HepG2 (cell line): ENCODE measurements around the gene SLC8B1. TPM values are rescaled to one million over a fixed set of nuclear protein-coding genes. Genes with fewer than 3 reads are reported as not detected.

Experiments used
- ELF3 ChIP-seq: IDR thresholded peaks from 2 replicates; pipeline ENCODE4 v1.6.1; 2016; ENCODE audit warnings: missing genetic modification reagents, missing compliant biosample characterization
- MATR3 ChIP-seq: sonication (generic); formaldehyde crosslinking; IDR thresholded peaks from 2 replicates; pipeline ENCODE4 v1.4.0; 2020; ENCODE audit warnings: missing genetic modification reagents
- MIER2 ChIP-seq: IDR thresholded peaks from 2 replicates; pipeline ENCODE4 v1.6.1; 2016; ENCODE audit warnings: missing biosample characterization, missing genetic modification reagents
- MTA3 ChIP-seq: sonication (generic); formaldehyde crosslinking; IDR thresholded peaks from 2 replicates; pipeline ENCODE4 v1.4.0; 2020; ENCODE audit warnings: missing genetic modification reagents
- MYC ChIP-seq: sonication (generic); formaldehyde crosslinking; IDR thresholded peaks from 2 replicates; pipeline ENCODE4 v1.9.0; 2021; ENCODE audit warnings: missing genetic modification reagents, borderline replicate concordance
- NAIF1 ChIP-seq: sonication (generic); formaldehyde crosslinking; IDR thresholded peaks from 2 replicates; pipeline ENCODE4 v1.5.0; 2020; ENCODE audit warnings: mild to moderate bottlenecking, missing genetic modification reagents, borderline replicate concordance
- NONO ChIP-seq, 2 experiments: fragments of 450-650 bp in 1 of 2; sonication (generic) in 1 of 2; formaldehyde crosslinking in 1 of 2; IDR thresholded peaks in 1 of 2; conservative IDR thresholded peaks in 1 of 2; 2 replicates each; pipeline versions ENCODE4 v1.6.1 to v1.8.0; 2017 to 2022; ENCODE audit warnings: mild to moderate bottlenecking in 1 of 2, missing genetic modification reagents in 1 of 2, moderate library complexity in 1 of 2
- NR2F2 ChIP-seq: IDR thresholded peaks from 2 replicates; pipeline ENCODE4 v1.6.1; 2012; ENCODE audit warnings: low read depth, inconsistent platforms, borderline replicate concordance
- PLRG1 ChIP-seq: fragments of 450-650 bp; conservative IDR thresholded peaks from 2 replicates; pipeline ENCODE4 v1.6.1; 2016
- RELA ChIP-seq: sonication (generic); formaldehyde crosslinking; IDR thresholded peaks from 2 replicates; pipeline ENCODE4 v1.4.0; 2020; ENCODE audit warnings: missing genetic modification reagents
- SNAPC2 ChIP-seq: sonication (generic); formaldehyde crosslinking; IDR thresholded peaks from 2 replicates; pipeline ENCODE4 v1.8.1; 2022; ENCODE audit warnings: mild to moderate bottlenecking, missing genetic modification reagents
- SP2 ChIP-seq: sonication (generic); formaldehyde crosslinking; IDR thresholded peaks from 2 replicates; pipeline ENCODE4 v1.5.1; 2020; ENCODE audit warnings: mild to moderate bottlenecking, missing genetic modification reagents
- ZIK1 ChIP-seq: sonication (generic); formaldehyde crosslinking; IDR thresholded peaks from 2 replicates; pipeline ENCODE4 v1.5.0; 2020; ENCODE audit warnings: mild to moderate bottlenecking, low read depth, missing genetic modification reagents, borderline replicate concordance
- ZKSCAN1 ChIP-seq: fragments of 150-350 bp; IDR thresholded peaks from 2 replicates; pipeline ENCODE4 v1.6.1; 2014; ENCODE audit warnings: low read length
- ZNF263 ChIP-seq: sonication (generic); formaldehyde crosslinking; IDR thresholded peaks from 2 replicates; pipeline ENCODE4 v1.4.0; 2020; ENCODE audit warnings: missing genetic modification reagents
- ZNF30 ChIP-seq: sonication (generic); formaldehyde crosslinking; IDR thresholded peaks from 2 replicates; pipeline ENCODE4 v1.5.0; 2020; ENCODE audit warnings: mild to moderate bottlenecking, missing genetic modification reagents
- ZNF607 ChIP-seq: sonication (generic); formaldehyde crosslinking; IDR thresholded peaks from 2 replicates; pipeline ENCODE4 v1.5.1; 2020; ENCODE audit warnings: missing genetic modification reagents, mild to moderate bottlenecking, borderline replicate concordance
- ZNF672 ChIP-seq: sonication (generic); formaldehyde crosslinking; IDR thresholded peaks from 2 replicates; pipeline ENCODE4 v1.8.1; 2022; ENCODE audit warnings: missing genetic modification reagents
- ZNF724P ChIP-seq: sonication (generic); formaldehyde crosslinking; IDR thresholded peaks from 2 replicates; pipeline ENCODE4 v1.8.0; 2022; ENCODE audit warnings: missing genetic modification reagents, borderline replicate concordance
- ZNF747 ChIP-seq: sonication (generic); formaldehyde crosslinking; IDR thresholded peaks from 2 replicates; pipeline ENCODE4 v1.8.1; 2023; ENCODE audit warnings: missing genetic modification reagents, mild to moderate bottlenecking, borderline replicate concordance
- ZNF768 ChIP-seq: sonication (generic); formaldehyde crosslinking; IDR thresholded peaks from 2 replicates; pipeline ENCODE4 v1.4.0; 2020; ENCODE audit warnings: missing genetic modification reagents
- ZNF790 ChIP-seq: sonication (generic); formaldehyde crosslinking; IDR thresholded peaks from 2 replicates; pipeline ENCODE4 v1.8.0; 2022; ENCODE audit warnings: missing genetic modification reagents, mild to moderate bottlenecking, borderline replicate concordance
- ZNF792 ChIP-seq: IDR thresholded peaks from 2 replicates; pipeline ENCODE4 v1.6.1; 2016
- ZSCAN30 ChIP-seq: sonication (generic); formaldehyde crosslinking; IDR thresholded peaks from 2 replicates; pipeline ENCODE4 v1.5.0; 2020; ENCODE audit warnings: mild to moderate bottlenecking, missing genetic modification reagents
- polyA plus RNA-seq, 8 experiments: library from polyadenylated mRNA; depleted of rRNA in 3 of 8; stranded (reverse) in 7 of 8; unstranded in 1 of 8; fragments of >200 nt; fragmentation: Illumina TruSeq in 4 of 8; extraction: Trizol in 4 of 8; gene quantifications; 2 replicates each; pipeline versions ENCODE4 v1.2.1 to v1.2.3, GENCODE V29; 2011 to 2016; ENCODE audit warnings: low read depth in 4 of 8, missing spikeins in 1 of 8, mixed read lengths in 1 of 8; ENCODE audit not compliant: insufficient read depth in 1 of 8
- total RNA-seq, 5 experiments: library from RNA; depleted of rRNA; stranded (reverse); fragments of >200 nt; fragmentation: Illumina TruSeq; extraction: Trizol; gene quantifications; 2 replicates each; pipeline ENCODE4 v1.2.3, GENCODE V29; 2016; ENCODE audit warnings: low read depth in 1 of 5
- TF ChIP-seq, protein P1 (sequence below): IDR thresholded peaks from 2 replicates; pipeline ENCODE4 v1.6.1; 2018; ENCODE audit warnings: missing genetic modification reagents, mild to moderate bottlenecking, missing compliant biosample characterization
- TF ChIP-seq, protein P2 (sequence below): sonication (generic); formaldehyde crosslinking; IDR thresholded peaks from 2 replicates; pipeline ENCODE4 v1.4.0; 2020; ENCODE audit warnings: missing genetic modification reagents
- TF ChIP-seq, protein P3 (sequence below): sonication (generic); formaldehyde crosslinking; IDR thresholded peaks from 2 replicates; pipeline ENCODE4 v1.4.0; 2020; ENCODE audit warnings: low read depth, mild to moderate bottlenecking, missing genetic modification reagents
- TF ChIP-seq, protein P4 (sequence below): sonication (generic); formaldehyde crosslinking; IDR thresholded peaks from 2 replicates; pipeline ENCODE4 v1.5.0; 2020; ENCODE audit warnings: missing genetic modification reagents

SLC8B1 gene
- total and polyA plus RNA-seq, 2 of the 13 experiments (the other 11 are each of a cell fraction or from before 2014, with no cell fraction given), result 6.8 to 8.0 TPM

DNA sequence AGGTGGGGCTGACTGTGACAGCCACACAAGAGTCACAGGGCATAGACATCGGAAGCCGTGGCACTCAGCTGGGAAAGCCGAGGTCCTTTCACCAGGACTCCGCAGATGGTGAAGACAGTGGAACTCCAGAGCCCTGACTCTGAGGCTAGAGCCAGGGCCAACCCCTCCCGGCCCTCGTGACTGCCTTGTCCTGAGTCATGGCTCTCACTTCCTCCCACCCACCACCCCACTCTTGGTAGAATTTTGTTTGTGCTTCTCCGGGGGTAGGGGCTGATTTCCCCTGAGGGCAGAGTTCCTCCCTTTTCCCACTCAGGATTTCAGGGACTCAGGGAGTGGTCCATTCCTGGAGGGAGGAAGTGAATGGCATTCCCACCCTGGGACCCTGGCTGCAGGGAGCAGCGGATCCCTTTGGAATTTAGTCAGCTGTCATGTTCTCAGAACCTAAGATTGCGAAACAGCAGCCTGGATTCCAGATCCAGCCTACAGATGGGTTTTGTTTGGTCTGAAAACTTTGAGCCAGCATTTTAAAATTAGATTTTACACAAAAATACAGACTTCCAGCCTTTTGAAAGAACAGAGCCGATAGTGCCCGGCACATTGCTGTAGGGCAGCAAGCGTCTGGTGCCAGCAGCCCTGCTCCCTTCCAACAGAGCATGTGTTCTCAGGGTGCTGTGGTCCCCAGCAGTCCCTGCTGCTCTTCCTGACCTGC is 62.9 kb downstream of the SLC8B1 start (continued):
- TF ChIP-seq ZNF607 (CRISPR knock-in tag) (no peak), ZNF747 (no peak), ELF3 (CRISPR knock-in tag) (peak; percentile 39; the same call in 1 of the 2 replicates), SP2 (CRISPR knock-in tag) (no peak), ZNF30 (CRISPR knock-in tag) (no peak), ZNF724P (no peak), ZNF790 (no peak), ZNF263 (CRISPR knock-in tag) (no peak), MTA3 (CRISPR knock-in tag) (no peak), MYC (CRISPR knock-in tag) (no peak), RELA (CRISPR knock-in tag) (no peak), ZNF768 (CRISPR knock-in tag) (no peak), PLRG1 (no peak), ZNF792 (CRISPR knock-in tag) (no peak), ZKSCAN1 (no peak), MIER2 (0 out of 2 replicates have a peak, but pooled peaks have one; percentile 25), ZSCAN30 (CRISPR knock-in tag) (no peak), NR2F2 (no peak), NONO (IDR thresholded peaks at IDR 0.05) (no peak), NONO (CRISPR knock-in tag; conservative IDR thresholded peaks at IDR 0.05) (no peak), ZIK1 (CRISPR knock-in tag) (no peak), ZNF672 (CRISPR knock-in tag) (no peak), MATR3 (CRISPR knock-in tag) (no peak), SNAPC2 (CRISPR knock-in tag) (no peak), NAIF1 (CRISPR knock-in tag) (no peak)
- TF ChIP-seq, protein P1, sequence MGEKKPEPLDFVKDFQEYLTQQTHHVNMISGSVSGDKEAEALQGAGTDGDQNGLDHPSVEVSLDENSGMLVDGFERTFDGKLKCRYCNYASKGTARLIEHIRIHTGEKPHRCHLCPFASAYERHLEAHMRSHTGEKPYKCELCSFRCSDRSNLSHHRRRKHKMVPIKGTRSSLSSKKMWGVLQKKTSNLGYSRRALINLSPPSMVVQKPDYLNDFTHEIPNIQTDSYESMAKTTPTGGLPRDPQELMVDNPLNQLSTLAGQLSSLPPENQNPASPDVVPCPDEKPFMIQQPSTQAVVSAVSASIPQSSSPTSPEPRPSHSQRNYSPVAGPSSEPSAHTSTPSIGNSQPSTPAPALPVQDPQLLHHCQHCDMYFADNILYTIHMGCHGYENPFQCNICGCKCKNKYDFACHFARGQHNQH (CRISPR knock-in tag), result no peak
- TF ChIP-seq, protein P2, sequence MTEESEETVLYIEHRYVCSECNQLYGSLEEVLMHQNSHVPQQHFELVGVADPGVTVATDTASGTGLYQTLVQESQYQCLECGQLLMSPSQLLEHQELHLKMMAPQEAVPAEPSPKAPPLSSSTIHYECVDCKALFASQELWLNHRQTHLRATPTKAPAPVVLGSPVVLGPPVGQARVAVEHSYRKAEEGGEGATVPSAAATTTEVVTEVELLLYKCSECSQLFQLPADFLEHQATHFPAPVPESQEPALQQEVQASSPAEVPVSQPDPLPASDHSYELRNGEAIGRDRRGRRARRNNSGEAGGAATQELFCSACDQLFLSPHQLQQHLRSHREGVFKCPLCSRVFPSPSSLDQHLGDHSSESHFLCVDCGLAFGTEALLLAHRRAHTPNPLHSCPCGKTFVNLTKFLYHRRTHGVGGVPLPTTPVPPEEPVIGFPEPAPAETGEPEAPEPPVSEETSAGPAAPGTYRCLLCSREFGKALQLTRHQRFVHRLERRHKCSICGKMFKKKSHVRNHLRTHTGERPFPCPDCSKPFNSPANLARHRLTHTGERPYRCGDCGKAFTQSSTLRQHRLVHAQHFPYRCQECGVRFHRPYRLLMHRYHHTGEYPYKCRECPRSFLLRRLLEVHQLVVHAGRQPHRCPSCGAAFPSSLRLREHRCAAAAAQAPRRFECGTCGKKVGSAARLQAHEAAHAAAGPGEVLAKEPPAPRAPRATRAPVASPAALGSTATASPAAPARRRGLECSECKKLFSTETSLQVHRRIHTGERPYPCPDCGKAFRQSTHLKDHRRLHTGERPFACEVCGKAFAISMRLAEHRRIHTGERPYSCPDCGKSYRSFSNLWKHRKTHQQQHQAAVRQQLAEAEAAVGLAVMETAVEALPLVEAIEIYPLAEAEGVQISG (CRISPR knock-in tag), result no peak
- TF ChIP-seq, protein P3, sequence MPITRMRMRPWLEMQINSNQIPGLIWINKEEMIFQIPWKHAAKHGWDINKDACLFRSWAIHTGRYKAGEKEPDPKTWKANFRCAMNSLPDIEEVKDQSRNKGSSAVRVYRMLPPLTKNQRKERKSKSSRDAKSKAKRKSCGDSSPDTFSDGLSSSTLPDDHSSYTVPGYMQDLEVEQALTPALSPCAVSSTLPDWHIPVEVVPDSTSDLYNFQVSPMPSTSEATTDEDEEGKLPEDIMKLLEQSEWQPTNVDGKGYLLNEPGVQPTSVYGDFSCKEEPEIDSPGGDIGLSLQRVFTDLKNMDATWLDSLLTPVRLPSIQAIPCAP (CRISPR knock-in tag), result no peak
- TF ChIP-seq, protein P4, sequence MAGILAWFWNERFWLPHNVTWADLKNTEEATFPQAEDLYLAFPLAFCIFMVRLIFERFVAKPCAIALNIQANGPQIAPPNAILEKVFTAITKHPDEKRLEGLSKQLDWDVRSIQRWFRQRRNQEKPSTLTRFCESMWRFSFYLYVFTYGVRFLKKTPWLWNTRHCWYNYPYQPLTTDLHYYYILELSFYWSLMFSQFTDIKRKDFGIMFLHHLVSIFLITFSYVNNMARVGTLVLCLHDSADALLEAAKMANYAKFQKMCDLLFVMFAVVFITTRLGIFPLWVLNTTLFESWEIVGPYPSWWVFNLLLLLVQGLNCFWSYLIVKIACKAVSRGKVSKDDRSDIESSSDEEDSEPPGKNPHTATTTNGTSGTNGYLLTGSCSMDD, result no peak
